T-helper 17 cell (primary cell): ENCODE data around the gene PSD4. TPM values are rescaled to one million over a fixed set of nuclear protein-coding genes. Genes with fewer than 3 reads are reported as not detected.

ENCODE experiments used
- ATAC-seq: fragments of 150-1000 bp; cut with Tn5 transposase; 2 replicates; pipeline ENCODE4 v1.10.0; 2021; ENCODE audit warnings: mild to moderate bottlenecking, moderate library complexity
- DNase-seq, 3 donors: peaks; one replicate each; pipeline versions ENCODE4 v3.0.0 to v3.0.0-alpha.2; 2020 to 2021
- H3K9me3 ChIP-seq: one replicate; pipeline ENCODE4 v1.7.0; 2013; ENCODE audit warnings: low read length, mild to moderate bottlenecking; ENCODE audit not compliant: control insufficient read depth, poor library complexity, severe bottlenecking
- H3K27ac Mint-ChIP-seq: one replicate; pipeline ENCODE4 v1.8.0; 2022; ENCODE audit warnings: mild to moderate bottlenecking, moderate library complexity, mixed read lengths
- H3K27me3 Mint-ChIP-seq: one replicate; pipeline ENCODE4 v1.8.0; 2022; ENCODE audit warnings: mixed read lengths
- H3K36me3 Mint-ChIP-seq: one replicate; pipeline ENCODE4 v1.8.0; 2022; ENCODE audit warnings: low read depth, mixed read lengths
- H3K4me1 Mint-ChIP-seq: one replicate; pipeline ENCODE4 v1.8.0; 2022; ENCODE audit warnings: mild to moderate bottlenecking, mixed read lengths
- H3K4me3 Mint-ChIP-seq: one replicate; pipeline ENCODE4 v1.8.0; 2022; ENCODE audit warnings: mild to moderate bottlenecking, moderate library complexity, mixed read lengths
- total RNA-seq, 4 donors: library from RNA in 2 of 4; stranded (reverse) in 2 of 4; gene quantifications; one replicate each; pipeline ENCODE4 v1.2.3 and lab custom pipeline; 2022 to 2026

The PSD4 gene
- total RNA-seq, 2 donors from 2014 or later = 141 to 160 TPM

DNA sequence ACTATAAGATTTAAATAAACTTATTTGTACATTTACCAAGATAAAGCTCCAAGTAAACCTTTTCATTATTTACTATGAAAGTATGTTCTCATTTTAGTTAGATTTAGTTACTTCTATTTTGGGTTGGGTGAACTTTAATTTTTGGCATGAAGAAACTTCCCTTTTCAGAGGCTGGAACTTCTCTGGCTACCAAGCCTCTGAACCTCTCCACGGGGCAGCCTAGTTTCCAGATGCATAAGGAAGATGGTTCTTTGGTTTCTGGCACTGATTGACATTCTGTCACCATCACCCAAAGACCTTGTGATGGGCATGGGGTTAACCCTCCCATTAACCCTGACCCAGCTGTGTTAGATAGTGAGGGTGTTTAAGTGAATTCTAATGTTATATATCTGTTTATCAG is 17.1 kb downstream of the PSD4 start:
- H3K4me1 Mint-ChIP-seq = peaks cover 35% of the 10 kb centered on the region
- H3K4me3 Mint-ChIP-seq = no peak overlapping the region
- no peaks in the 10 kb centered on the region for H3K27me3 Mint-ChIP-seq
- H3K36me3 Mint-ChIP-seq = peaks cover 11% of the 10 kb centered on the region
- ATAC-seq (no peak), DNase-seq (no peak)
- H3K9me3 ChIP-seq = no peaks in the 10 kb centered on the region
- H3K27ac Mint-ChIP-seq = peak overlapping the region; percentile 54

DNA sequence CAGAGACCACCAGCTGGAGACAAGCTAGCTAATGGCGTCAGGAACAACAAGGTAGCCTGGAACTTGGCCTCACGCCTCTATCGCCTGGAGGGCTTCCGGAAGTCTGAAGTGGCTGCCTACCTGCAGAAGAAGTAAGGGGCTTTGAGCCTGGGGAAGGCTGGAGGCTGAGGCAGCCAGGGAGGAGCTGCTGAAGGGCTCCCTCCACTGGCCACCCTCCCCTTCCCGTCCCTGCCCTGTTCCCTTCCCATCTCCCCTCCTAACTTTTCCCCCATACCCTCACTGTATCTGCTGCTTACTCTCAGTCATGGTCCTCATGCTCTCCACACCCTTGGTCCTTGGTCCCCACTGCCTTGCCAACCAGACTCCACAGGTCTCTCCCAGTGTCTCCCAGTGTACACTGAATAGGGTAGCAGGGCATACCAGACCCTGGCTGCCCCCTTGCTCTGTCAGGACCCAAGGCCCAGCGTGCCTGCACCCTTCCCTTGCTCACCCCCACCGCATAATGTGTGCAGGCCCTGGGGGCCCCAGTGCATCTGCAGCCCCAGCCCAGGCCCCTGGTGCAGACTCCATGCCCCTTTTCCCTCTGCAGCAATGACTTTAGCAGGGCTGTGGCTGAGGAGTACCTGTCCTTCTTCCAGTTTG is 18.8 kb downstream of the PSD4 start:
- H3K27me3 Mint-ChIP-seq = no peaks in the 10 kb centered on the region
- peaks cover 35% of the 10 kb centered on the region for H3K4me1 Mint-ChIP-seq
- peak overlapping the region; percentile 36 for H3K4me3 Mint-ChIP-seq
- peak overlapping the region; percentile 86 for H3K27ac Mint-ChIP-seq
- no peaks in the 10 kb centered on the region for H3K9me3 ChIP-seq
- no peak for DNase-seq
- peaks cover 19% of the 10 kb centered on the region for H3K36me3 Mint-ChIP-seq
- no peak for ATAC-seq

DNA sequence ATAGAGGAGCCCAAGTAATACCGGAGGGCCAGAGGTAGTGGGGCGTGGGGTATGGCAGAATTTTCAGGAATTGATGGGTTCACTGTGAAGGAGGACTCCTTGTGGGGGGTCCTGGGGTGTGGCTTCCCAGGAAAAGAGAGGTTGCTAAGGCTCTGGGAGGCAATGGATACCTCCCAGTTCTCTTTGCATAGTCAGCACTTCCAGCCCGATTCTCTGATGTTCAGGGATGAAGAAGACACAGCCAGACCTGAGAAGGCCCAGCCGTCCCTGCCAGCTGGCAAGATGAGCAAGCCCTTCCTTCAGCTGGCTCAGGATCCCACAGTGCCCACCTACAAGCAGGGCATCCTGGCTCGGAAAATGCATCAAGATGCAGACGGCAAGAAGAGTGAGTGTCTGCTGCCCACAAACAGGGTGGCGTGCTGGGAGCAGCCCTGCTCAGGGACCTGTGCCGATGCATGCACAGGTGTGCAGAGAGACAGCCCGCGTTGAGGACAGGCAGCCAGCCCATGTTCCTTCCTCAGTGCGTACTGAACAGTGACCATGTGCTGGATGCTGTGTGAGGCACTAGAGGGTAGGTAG is 22.2 kb downstream of the PSD4 start:
- Mint-ChIP-seq H3K36me3 (peaks cover 16% of the 10 kb centered on the region), H3K27me3 (no peaks in the 10 kb centered on the region), H3K4me1 (peaks cover 19% of the 10 kb centered on the region), H3K27ac (peak overlapping the region; percentile 91), H3K4me3 (no peak overlapping the region)
- H3K9me3 ChIP-seq = no peaks in the 10 kb centered on the region
- ATAC-seq = no peak
- no peak for DNase-seq

DNA sequence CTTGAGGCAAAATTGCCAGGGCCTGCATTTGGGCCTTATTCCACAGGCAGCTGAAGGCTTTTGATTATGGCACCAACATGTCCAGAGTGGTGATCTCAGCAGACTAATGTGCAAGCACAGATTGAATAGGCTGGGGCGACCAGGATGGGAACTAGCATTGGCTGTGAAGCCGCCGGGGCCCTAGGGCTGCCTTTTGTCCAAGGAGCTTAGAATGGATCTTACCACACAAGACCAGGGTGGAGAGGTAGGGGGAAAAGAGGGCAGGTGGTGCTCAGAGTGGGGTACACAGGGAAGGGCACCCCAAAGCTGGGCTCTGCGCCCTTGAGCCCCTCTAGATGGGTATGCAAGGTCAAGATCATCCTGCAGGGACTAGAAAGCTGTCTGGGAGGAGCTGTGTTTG is 23.1 kb downstream of the PSD4 start:
- H3K27me3 Mint-ChIP-seq = no peaks in the 10 kb centered on the region
- no peak for ATAC-seq
- H3K27ac Mint-ChIP-seq = peak overlapping the region; percentile 91
- peaks cover 16% of the 10 kb centered on the region for H3K36me3 Mint-ChIP-seq
- no peak for DNase-seq
- H3K4me1 Mint-ChIP-seq = peaks cover 19% of the 10 kb centered on the region
- H3K4me3 Mint-ChIP-seq = no peak overlapping the region
- H3K9me3 ChIP-seq = no peaks in the 10 kb centered on the region

DNA sequence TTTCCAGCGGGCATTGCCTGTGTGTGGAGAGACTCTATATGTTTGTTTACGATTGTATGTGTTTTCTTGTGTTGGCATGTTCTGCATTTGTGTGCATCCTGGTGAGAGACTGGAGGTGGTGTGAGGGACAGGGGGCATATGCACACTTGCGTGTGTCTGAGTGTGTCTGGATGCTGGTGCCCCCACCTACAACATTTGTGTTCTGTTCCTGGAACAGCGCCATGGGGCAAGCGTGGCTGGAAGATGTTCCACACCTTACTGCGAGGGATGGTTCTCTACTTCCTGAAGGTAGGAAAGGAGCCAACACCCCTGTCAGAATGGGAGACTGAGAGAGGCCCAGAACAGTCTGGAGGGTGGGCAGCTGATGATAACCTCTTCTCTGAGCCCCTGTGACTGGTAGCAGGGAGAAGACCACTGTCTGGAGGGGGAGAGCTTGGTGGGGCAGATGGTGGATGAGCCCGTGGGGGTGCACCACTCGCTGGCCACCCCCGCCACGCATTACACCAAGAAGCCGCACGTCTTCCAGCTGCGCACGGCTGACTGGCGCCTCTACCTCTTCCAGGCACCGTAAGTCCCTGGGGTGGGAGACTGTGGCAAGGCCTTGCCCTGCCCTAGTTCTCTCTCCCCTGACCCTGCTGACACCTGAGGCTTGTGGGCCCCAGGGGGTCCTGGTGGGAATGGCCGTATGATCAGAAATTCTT is 23.7 kb downstream of the PSD4 start:
- no peak for ATAC-seq
- H3K4me1 Mint-ChIP-seq = peaks cover 18% of the 10 kb centered on the region

DNA sequence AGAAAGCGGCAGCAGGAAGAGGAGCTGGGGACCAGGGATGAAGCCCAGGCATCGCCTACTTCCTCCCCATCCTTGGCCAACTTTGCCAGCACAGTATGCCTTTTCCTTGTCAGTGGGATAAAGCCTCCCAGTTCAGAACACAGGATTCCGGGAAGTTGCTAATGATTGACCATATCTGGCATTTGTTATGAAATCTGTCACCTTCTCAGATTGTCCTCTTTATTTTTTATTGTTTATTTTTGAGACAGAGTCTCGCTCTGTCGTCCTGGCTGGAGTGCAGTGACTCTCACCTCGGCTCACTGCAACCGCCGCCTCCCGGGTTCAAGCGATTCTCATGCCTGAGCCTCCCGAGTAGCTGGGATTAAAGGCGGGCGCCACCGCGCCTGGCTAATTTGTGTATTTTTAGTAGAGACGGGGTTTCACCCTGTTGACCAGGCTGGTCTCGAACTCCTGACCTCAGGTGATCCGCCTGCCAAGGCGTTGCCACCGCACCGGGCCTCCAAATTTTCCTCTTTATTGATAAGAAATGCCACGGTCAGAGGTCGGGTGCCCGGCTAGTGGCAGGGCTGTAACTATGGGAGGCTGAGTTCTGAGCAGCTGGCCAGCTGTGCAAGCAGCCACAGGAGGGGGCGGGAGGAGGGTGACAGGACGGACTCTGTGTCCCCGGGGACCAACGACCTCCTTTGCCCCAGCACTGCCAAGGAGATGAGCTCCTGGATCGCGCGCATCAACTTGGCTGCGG is 24.4 kb downstream of the PSD4 start:
- no peak overlapping the region for H3K4me3 Mint-ChIP-seq
- peaks cover 14% of the 10 kb centered on the region for H3K4me1 Mint-ChIP-seq
- peaks cover 13% of the 10 kb centered on the region for H3K36me3 Mint-ChIP-seq
- ATAC-seq (no peak), DNase-seq (no peak)
- no peak overlapping the region for H3K27ac Mint-ChIP-seq
- no peaks in the 10 kb centered on the region for H3K9me3 ChIP-seq
- no peaks in the 10 kb centered on the region for H3K27me3 Mint-ChIP-seq

More for the DNA sequence above, 23.7 kb downstream of the PSD4 start:
- Mint-ChIP-seq H3K27me3 (no peaks in the 10 kb centered on the region), H3K4me3 (no peak overlapping the region), H3K27ac (peak overlapping the region; percentile 91), H3K36me3 (peaks cover 16% of the 10 kb centered on the region)
- no peak for DNase-seq
- H3K9me3 ChIP-seq = no peaks in the 10 kb centered on the region

DNA sequence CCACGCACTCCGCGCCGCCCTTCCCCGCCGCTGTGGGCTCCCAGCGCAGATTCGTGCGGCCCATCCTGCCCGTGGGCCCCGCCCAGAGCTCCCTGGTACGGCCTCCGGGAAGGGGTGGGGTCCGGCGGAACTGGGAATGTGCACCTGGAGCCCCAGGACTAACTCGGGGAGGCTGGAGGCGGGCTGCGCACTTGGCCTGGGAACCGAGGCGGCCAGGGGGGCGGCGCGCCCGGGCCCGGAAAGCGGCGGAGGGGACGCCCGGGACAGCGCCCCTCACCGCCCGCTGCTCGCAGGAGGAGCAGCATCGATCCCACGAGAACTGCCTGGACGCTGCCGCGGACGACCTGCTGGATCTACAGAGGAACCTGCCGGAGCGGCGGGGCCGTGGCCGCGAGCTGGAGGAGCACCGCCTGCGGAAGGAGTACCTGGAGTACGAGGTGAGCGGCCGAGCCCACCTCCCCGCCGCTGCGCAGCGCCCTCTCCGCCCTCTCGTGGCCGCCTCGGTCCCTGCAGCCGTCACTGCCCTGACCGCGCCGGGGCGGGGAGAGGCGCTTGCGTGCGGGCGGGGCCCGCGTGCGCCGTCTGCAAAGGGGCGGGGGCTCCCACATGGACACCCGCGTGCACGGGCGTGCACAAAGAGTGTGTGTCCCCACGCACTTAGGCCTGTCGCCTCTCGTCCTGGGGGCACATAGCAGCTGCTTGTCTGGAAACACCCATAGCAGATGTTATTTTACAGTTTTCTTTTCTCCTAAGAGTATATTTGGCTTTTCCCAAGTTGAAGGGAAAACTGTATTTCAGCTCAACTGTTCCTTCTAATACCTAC is 25.2 kb downstream of the PSD4 start:
- Mint-ChIP-seq H3K36me3 (peaks cover 13% of the 10 kb centered on the region), H3K27me3 (no peaks in the 10 kb centered on the region), H3K4me1 (peaks cover 13% of the 10 kb centered on the region), H3K4me3 (no peak overlapping the region), H3K27ac (peak overlapping the region; percentile 81)
- H3K9me3 ChIP-seq = no peaks in the 10 kb centered on the region
- DNase-seq (peak; percentile 60 to 69 (median 68)), ATAC-seq (peak; percentile 78)

DNA sequence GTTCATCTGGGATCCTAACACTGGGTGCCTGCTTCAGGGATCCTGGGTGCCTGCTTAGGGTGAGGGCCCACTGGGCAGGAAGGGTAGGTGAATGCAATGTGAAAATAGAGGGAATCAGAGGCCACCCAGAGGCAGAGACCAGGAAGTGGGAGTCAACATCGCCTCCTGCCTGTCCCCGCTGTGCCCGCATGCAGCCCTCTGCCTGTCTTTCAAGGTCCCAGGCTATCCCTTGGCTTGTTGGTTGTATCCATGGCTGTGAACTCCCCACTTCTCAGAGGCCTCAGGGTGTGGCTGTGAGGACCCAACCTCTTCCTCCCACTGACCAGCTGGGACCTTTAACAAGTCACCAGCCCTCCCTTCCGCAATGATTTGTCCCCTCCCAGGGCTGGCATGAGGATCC is 26.5 kb downstream of the PSD4 start:
- peaks cover 17% of the 10 kb centered on the region for H3K4me1 Mint-ChIP-seq
- H3K4me3 Mint-ChIP-seq = no peak overlapping the region
- H3K9me3 ChIP-seq = no peaks in the 10 kb centered on the region
- peak overlapping the region; percentile 81 for H3K27ac Mint-ChIP-seq
- ATAC-seq = no peak
- DNase-seq = no peak
- H3K36me3 Mint-ChIP-seq = peaks cover 13% of the 10 kb centered on the region
- no peaks in the 10 kb centered on the region for H3K27me3 Mint-ChIP-seq

GRCh38 chr2:113200736-113201490 is 27.1 kb downstream of the PSD4 start:
- ATAC-seq = no peak
- Mint-ChIP-seq H3K4me1 (peaks cover 19% of the 10 kb centered on the region), H3K27ac (no peak overlapping the region), H3K36me3 (peaks cover 13% of the 10 kb centered on the region), H3K27me3 (no peaks in the 10 kb centered on the region), H3K4me3 (no peak overlapping the region)
- DNase-seq = no peak
- H3K9me3 ChIP-seq = no peaks in the 10 kb centered on the region

DNA sequence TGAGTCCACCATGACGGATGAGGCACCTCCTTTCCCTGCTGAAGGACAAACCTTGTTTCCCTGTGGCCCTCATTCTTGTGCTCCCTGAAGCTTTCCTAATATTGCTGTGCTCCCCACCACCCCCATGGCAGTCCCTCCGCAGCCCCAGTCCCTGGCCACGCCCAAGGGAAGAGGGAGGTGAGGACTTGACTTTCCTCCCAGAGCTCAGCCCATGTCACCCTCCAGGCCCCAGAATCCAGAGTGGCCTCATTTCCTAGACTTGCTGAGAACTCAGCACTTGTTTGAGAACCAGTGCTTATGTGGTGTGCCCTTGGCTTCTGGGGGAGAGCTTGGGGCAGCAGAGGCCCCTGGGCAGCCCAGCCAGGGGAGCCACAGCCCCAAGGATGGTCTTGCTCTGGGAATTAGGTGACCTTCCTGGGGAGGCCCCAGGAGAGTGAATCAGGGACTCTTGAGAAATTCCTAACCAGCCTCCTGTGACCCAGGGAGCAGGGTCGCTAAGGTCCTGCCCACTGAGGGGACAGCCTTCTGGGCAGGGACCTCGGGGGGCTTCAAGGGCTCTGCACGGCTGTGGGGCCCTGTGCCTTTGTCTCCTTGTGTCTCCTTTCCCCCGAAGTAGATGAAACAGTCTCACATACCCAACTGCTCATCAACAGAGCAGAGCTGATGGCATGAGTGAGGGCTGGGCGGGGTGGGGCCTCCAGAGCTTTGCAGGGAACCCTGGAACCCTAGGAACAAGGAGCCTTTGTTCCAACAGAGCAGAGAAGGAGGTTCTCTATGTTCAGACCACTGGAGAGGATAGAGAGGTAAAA is 27.9 kb downstream of the PSD4 start:
- DNase-seq (no peak), ATAC-seq (no peak)
- Mint-ChIP-seq H3K27me3 (no peaks in the 10 kb centered on the region), H3K36me3 (peaks cover 6% of the 10 kb centered on the region), H3K27ac (no peak overlapping the region), H3K4me3 (no peak overlapping the region), H3K4me1 (peaks cover 19% of the 10 kb centered on the region)
- no peaks in the 10 kb centered on the region for H3K9me3 ChIP-seq

DNA sequence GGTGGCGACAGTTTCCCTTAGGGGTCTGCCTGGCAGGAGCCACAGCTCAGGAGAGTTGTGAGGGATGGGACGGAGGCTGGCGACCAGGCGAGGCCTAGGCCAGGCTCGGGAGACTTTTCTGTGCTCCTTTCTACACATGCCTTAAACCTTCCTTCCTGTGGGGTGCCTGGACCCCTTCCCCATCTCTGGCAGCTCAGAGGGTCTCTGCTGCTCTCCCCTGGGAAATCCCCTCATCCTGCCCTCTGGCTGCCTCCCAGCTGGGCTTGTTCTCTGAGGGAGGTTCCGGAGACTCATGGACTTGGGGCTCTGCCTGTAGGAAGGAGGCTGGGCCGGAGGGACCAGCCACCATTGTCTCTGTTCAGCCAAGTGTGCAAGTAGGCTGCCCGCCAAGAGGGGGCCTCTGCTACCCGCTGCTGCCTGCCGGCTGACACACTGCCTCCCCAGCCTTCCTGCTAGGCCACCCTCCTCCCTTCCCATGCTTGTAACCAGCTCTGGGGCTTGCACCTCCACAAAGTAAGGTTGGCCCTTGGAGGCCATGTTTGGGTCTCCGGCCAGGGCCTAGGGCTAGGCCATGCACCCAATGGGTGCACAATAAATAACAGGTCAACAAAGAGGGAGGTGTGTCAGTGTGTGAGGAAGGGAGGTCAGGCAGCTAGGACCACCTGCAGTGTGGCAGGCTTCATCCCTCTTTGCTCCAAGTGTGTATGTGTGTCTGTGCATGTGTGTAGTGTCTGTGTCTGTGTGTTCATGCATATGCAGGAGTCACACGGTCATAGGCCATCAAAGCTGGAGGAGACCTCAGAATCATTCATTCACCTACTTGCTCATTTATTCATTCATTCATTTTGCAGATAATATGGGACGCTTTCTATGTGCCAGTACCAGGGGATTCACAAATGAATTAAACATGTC is 28.8 kb downstream of the PSD4 start:
- DNase-seq (no peak), ATAC-seq (no peak)
- no peaks in the 10 kb centered on the region for H3K9me3 ChIP-seq
- H3K36me3 Mint-ChIP-seq = no peaks in the 10 kb centered on the region
- H3K4me3 Mint-ChIP-seq = no peak overlapping the region
- H3K27ac Mint-ChIP-seq = no peak overlapping the region
- H3K27me3 Mint-ChIP-seq = no peaks in the 10 kb centered on the region
- H3K4me1 Mint-ChIP-seq = peaks cover 13% of the 10 kb centered on the region
